Measurements from ENCODE around the gene PLEKHA6. TPM values are rescaled to one million over a fixed set of nuclear protein-coding genes. Genes with fewer than 3 reads are reported as not detected.
"Not testable (repeated sequence)": the region's sequence is repeated elsewhere in the genome, so short reads cannot be mapped to it uniquely, and the experiment has no call there.

The PLEKHA6 gene
- total RNA-seq, 1 donor from 2014 or later = 61.5 TPM

- DNase-seq (ENCODE audit: low spot score) = no peak
These were observed 45.4 kb downstream of the PLEKHA6 start for GRCh38 chr1:204314171-204314892.

- no peak for DNase-seq (ENCODE audit: low spot score)
These were observed 46.1 kb downstream of the PLEKHA6 start for GRCh38 chr1:204313675-204314074.

- not testable (repeated sequence) for DNase-seq (ENCODE audit: low spot score)
These were observed 48.8 kb downstream of the PLEKHA6 start for GRCh38 chr1:204310970-204311369.

- DNase-seq (ENCODE audit: low spot score) = no peak
These were observed 51.6 kb downstream of the PLEKHA6 start for GRCh38 chr1:204308023-204308628.

GRCh38 chr1:204307334-204307883 is 52.3 kb downstream of the PLEKHA6 start:
- DNase-seq (ENCODE audit: low spot score) = no peak

GRCh38 chr1:204306076-204306475 is 53.7 kb downstream of the PLEKHA6 start:
- DNase-seq (ENCODE audit: low spot score) = no peak

GRCh38 chr1:204304067-204304466 is 55.7 kb downstream of the PLEKHA6 start:
- no peak for DNase-seq (ENCODE audit: low spot score)

- no peak for DNase-seq (ENCODE audit: low spot score)
These were observed 57.0 kb downstream of the PLEKHA6 start for GRCh38 chr1:204302769-204303168.

GRCh38 chr1:204301171-204301957 is 58.4 kb downstream of the PLEKHA6 start:
- no peak for DNase-seq (ENCODE audit: low spot score)

GRCh38 chr1:204299814-204300365 is 59.8 kb downstream of the PLEKHA6 start:
- DNase-seq (ENCODE audit: low spot score) = no peak

- no peak for DNase-seq (ENCODE audit: low spot score)
These were observed 63.2 kb downstream of the PLEKHA6 start for GRCh38 chr1:204296431-204296988.

GRCh38 chr1:204295671-204296070 is 64.1 kb downstream of the PLEKHA6 start:
- DNase-seq (ENCODE audit: low spot score) = no peak

- no peak for DNase-seq (ENCODE audit: low spot score)
These were observed 65.4 kb downstream of the PLEKHA6 start for GRCh38 chr1:204294357-204294756.

- no peak for DNase-seq (ENCODE audit: low spot score)
These were observed 66.0 kb downstream of the PLEKHA6 start for GRCh38 chr1:204293605-204294337.

GRCh38 chr1:204292740-204293139 is 67.0 kb downstream of the PLEKHA6 start:
- no peak for DNase-seq (ENCODE audit: low spot score)

- DNase-seq (ENCODE audit: low spot score) = no peak
These were observed 70.4 kb downstream of the PLEKHA6 start for GRCh38 chr1:204289280-204289679.

- peak; percentile 87 for DNase-seq (ENCODE audit: low spot score)
These were observed 71.6 kb downstream of the PLEKHA6 start for GRCh38 chr1:204288021-204288588.

- no peak for DNase-seq (ENCODE audit: low spot score)
These were observed 72.2 kb downstream of the PLEKHA6 start for GRCh38 chr1:204287466-204287891.

- peak; percentile 73 for DNase-seq (ENCODE audit: low spot score)
These were observed 72.8 kb downstream of the PLEKHA6 start for GRCh38 chr1:204286831-204287421.

GRCh38 chr1:204286315-204286714 is 73.4 kb downstream of the PLEKHA6 start:
- no peak for DNase-seq (ENCODE audit: low spot score)

Measured in ureter (tissue), 1 donor.